ENCODE results near the gene ETNPPL.

GRCh38 chr4:108811486-108811885 lies 48.6 kb upstream of the ETNPPL start:
- TF ChIP-seq, protein P1, sequence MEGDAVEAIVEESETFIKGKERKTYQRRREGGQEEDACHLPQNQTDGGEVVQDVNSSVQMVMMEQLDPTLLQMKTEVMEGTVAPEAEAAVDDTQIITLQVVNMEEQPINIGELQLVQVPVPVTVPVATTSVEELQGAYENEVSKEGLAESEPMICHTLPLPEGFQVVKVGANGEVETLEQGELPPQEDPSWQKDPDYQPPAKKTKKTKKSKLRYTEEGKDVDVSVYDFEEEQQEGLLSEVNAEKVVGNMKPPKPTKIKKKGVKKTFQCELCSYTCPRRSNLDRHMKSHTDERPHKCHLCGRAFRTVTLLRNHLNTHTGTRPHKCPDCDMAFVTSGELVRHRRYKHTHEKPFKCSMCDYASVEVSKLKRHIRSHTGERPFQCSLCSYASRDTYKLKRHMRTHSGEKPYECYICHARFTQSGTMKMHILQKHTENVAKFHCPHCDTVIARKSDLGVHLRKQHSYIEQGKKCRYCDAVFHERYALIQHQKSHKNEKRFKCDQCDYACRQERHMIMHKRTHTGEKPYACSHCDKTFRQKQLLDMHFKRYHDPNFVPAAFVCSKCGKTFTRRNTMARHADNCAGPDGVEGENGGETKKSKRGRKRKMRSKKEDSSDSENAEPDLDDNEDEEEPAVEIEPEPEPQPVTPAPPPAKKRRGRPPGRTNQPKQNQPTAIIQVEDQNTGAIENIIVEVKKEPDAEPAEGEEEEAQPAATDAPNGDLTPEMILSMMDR (conservative IDR thresholded peaks at IDR 0.05): no peak
- no peak for TF ChIP-seq EZH2 (IDR thresholded peaks at IDR 0.05; ENCODE audit: low read depth)

All from PC-9 (cell line).